HepG2 (cell line): Measurements from ENCODE around the gene ARHGAP10. TPM values are rescaled to one million over a fixed set of nuclear protein-coding genes. Genes with fewer than 3 reads are reported as not detected.

ENCODE experiments used
- ATAC-seq: fragments of 200-7000 bp; cut with Tn5 transposase; 3 replicates; pipeline ENCODE4 v1.9.1; 2020; ENCODE audit warnings: mild to moderate bottlenecking, moderate library complexity
- BruUV-seq: library from RNA; stranded (reverse); fragments of 400-500 nt; replicated peaks from 2 replicates; lab custom pipeline; 2021; lab: Mats Ljungman, UMichigan
- CTCF ChIA-PET: fragments of 300-600 bp; formaldehyde crosslinking; extraction: SDS; loops from one replicate; lab custom pipeline; 2021; ENCODE audit warnings: low total read pairs, inconsistent platforms, low intra/inter-chr PET ratio; lab: Yijun Ruan, JAX
- POLR2A ChIA-PET: fragments of 350-600 bp; sonication (Branson Sonifier 250); formaldehyde crosslinking; loops from one replicate; lab custom pipeline; 2020; ENCODE audit warnings: antibody characterized with exemption, inconsistent platforms; lab: Yijun Ruan, JAX
- DNase-seq: peaks from one replicate; pipeline ENCODE4 v3.0.0-alpha.2; 2015; ENCODE audit warnings: low spot score
- FAIRE-seq: peaks from 3 replicates; lab custom pipeline; 2011; peaks lifted over from hg19 to GRCh38; lab: Jason Lieb, UNC
- H2AFZ ChIP-seq: one replicate; pipeline ENCODE4 v1.6.1; 2011; ENCODE audit warnings: low read length, inconsistent platforms
- H3K27ac ChIP-seq: fragments of 300-600 bp; 3 replicates; pipeline ENCODE4 v1.8.0; 2011; ENCODE audit warnings: mixed run types, mild to moderate bottlenecking, mixed read lengths, low read length, inconsistent platforms; ENCODE audit not compliant: insufficient read depth; ENCODE audit errors: extremely low read length
- H3K27me3 ChIP-seq, 2 experiments: fragments of 200-600 bp in 1 of 2; 2 replicates in 1 of 2; 3 replicates in 1 of 2; pipeline versions ENCODE4 v1.6.0 to v1.8.0; 2011; ENCODE audit warnings: low read length in 2 of 2, mild to moderate bottlenecking in 2 of 2, moderate library complexity in 2 of 2, inconsistent platforms in 1 of 2; ENCODE audit not compliant: insufficient read depth in 2 of 2, control insufficient read depth in 1 of 2
- H3K36me3 ChIP-seq, 2 experiments: fragments of 200-600 bp in 1 of 2; replicated peaks in 1 of 2; 2 replicates in 1 of 2; 3 replicates in 1 of 2; pipeline versions ENCODE4 v1.5.1 to v1.8.0; 2011; ENCODE audit warnings: low read length in 2 of 2, inconsistent platforms in 1 of 2; ENCODE audit not compliant: insufficient read depth in 2 of 2, control insufficient read depth in 1 of 2
- H3K4me1 ChIP-seq: 2 replicates; pipeline ENCODE4 v1.5.1; 2012; ENCODE audit warnings: low read length, inconsistent platforms; ENCODE audit not compliant: insufficient read depth
- H3K4me2 ChIP-seq: 2 replicates; pipeline ENCODE4 v1.6.0; 2011; ENCODE audit warnings: low read depth, low read length, inconsistent platforms
- H3K4me3 ChIP-seq, 3 experiments: fragments of 200-600 bp in 1 of 3; sonication (generic), shearing (Covaris generic) in 1 of 3; replicated peaks in 1 of 3; 2 replicates each; pipeline ENCODE4 v1.5.1; 2011 to 2016; ENCODE audit warnings: low read length in 3 of 3, inconsistent platforms in 2 of 3, low read depth in 2 of 3, mild to moderate bottlenecking in 2 of 3, control low read depth in 1 of 3, mixed read lengths in 1 of 3; ENCODE audit not compliant: insufficient read depth in 1 of 3
- H3K79me2 ChIP-seq: one replicate; pipeline ENCODE4 v1.6.1; 2011; ENCODE audit warnings: low read length, inconsistent platforms; ENCODE audit not compliant: insufficient read depth
- H3K9ac ChIP-seq: 2 replicates; pipeline ENCODE4 v1.6.0; 2011; ENCODE audit warnings: mild to moderate bottlenecking, low read depth, low read length, inconsistent platforms; ENCODE audit not compliant: insufficient read depth
- H3K9me3 ChIP-seq: 2 replicates; pipeline ENCODE4 v1.5.1; 2012; ENCODE audit warnings: mild to moderate bottlenecking, low read length
- H4K20me1 ChIP-seq: 2 replicates; pipeline ENCODE4 v1.6.0; 2011; ENCODE audit warnings: inconsistent platforms, mild to moderate bottlenecking, low read length, moderate library complexity; ENCODE audit not compliant: insufficient read depth
- BCL6 ChIP-seq: IDR thresholded peaks from 2 replicates; pipeline ENCODE4 v1.6.1; 2016; ENCODE audit warnings: missing genetic modification reagents, missing compliant biosample characterization
- DNMT3B ChIP-seq: conservative IDR thresholded peaks from 2 replicates; pipeline ENCODE4 v1.6.1; 2016; ENCODE audit warnings: missing biosample characterization, control low read depth
- ETV5 ChIP-seq: IDR thresholded peaks from 2 replicates; pipeline ENCODE4 v1.6.1; 2018; ENCODE audit warnings: missing biosample characterization, missing genetic modification reagents, inconsistent platforms, borderline replicate concordance
- NAIF1 ChIP-seq: sonication (generic); formaldehyde crosslinking; IDR thresholded peaks from 2 replicates; pipeline ENCODE4 v1.5.0; 2020; ENCODE audit warnings: mild to moderate bottlenecking, missing genetic modification reagents, borderline replicate concordance
- RARA ChIP-seq: IDR thresholded peaks from 2 replicates; pipeline ENCODE4 v1.6.1; 2016; ENCODE audit warnings: missing genetic modification reagents, missing compliant biosample characterization
- RFX1 ChIP-seq: fragments of 450-650 bp; IDR thresholded peaks from 2 replicates; pipeline ENCODE4 v1.6.1; 2017
- STAT5B ChIP-seq: sonication (generic); formaldehyde crosslinking; IDR thresholded peaks from 2 replicates; pipeline ENCODE4 v1.4.0; 2020; ENCODE audit warnings: missing genetic modification reagents
- WIZ ChIP-seq: sonication (generic); formaldehyde crosslinking; IDR thresholded peaks from 2 replicates; pipeline ENCODE4 v1.5.1; 2020; ENCODE audit warnings: mild to moderate bottlenecking, missing genetic modification reagents
- YY1 ChIP-seq: IDR thresholded peaks from 2 replicates; pipeline ENCODE4 v1.6.1; 2011; ENCODE audit warnings: low read length, low read depth, moderate library complexity, mild to moderate bottlenecking; ENCODE audit not compliant: insufficient read depth, insufficient replicate concordance
- ZBTB38 ChIP-seq: sonication (generic); formaldehyde crosslinking; IDR thresholded peaks from 2 replicates; pipeline ENCODE4 v1.5.1; 2020; ENCODE audit warnings: mild to moderate bottlenecking, missing genetic modification reagents
- ZBTB7A ChIP-seq: sonication (generic); formaldehyde crosslinking; IDR thresholded peaks from 2 replicates; pipeline ENCODE4 v1.8.0; 2022; ENCODE audit warnings: mild to moderate bottlenecking, missing genetic modification reagents
- ZIK1 ChIP-seq: sonication (generic); formaldehyde crosslinking; IDR thresholded peaks from 2 replicates; pipeline ENCODE4 v1.5.0; 2020; ENCODE audit warnings: mild to moderate bottlenecking, low read depth, missing genetic modification reagents, borderline replicate concordance
- ZNF652 ChIP-seq: IDR thresholded peaks from 2 replicates; pipeline ENCODE4 v1.6.1; 2016; ENCODE audit warnings: low read depth, borderline replicate concordance
- ZNF878 ChIP-seq: sonication (generic); formaldehyde crosslinking; IDR thresholded peaks from 2 replicates; pipeline ENCODE4 v1.8.1; 2023; ENCODE audit warnings: mild to moderate bottlenecking, missing genetic modification reagents, moderate library complexity
- ZSCAN22 ChIP-seq: sonication (generic); formaldehyde crosslinking; IDR thresholded peaks from 2 replicates; pipeline ENCODE4 v1.4.0; 2020; ENCODE audit warnings: mild to moderate bottlenecking, missing genetic modification reagents
- WGBS: methylation state at CpG from one replicate; pipeline ENCODE4 v1.1.6; 2017; ENCODE audit warnings: low lambda C conversion rate; 5-methylcytosine and 5-hydroxymethylcytosine counted together
- in situ Hi-C: cut with HindIII; loops from 2 replicates; pipeline ENCODE4 v1.10.0; 2017; ENCODE audit warnings: low pct_unique_long_range_greater_than_20kb; ENCODE audit not compliant: extremely low pct_ligation_motif_present
- intact Hi-C: fragments of 100-400 bp; cut with micrococcal nuclease; formaldehyde crosslinking; loops from one replicate; pipeline ENCODE4 v1.10.0; 2022; ENCODE audit not compliant: unreplicated experiment
- polyA plus RNA-seq, 8 experiments: library from polyadenylated mRNA; depleted of rRNA in 3 of 8; stranded (reverse) in 7 of 8; unstranded in 1 of 8; fragments of >200 nt; fragmentation: Illumina TruSeq in 4 of 8; extraction: Trizol in 4 of 8; gene quantifications; 2 replicates each; pipeline versions ENCODE4 v1.2.1 to v1.2.3, GENCODE V29; 2011 to 2016; ENCODE audit warnings: low read depth in 4 of 8, missing spikeins in 1 of 8, mixed read lengths in 1 of 8; ENCODE audit not compliant: insufficient read depth in 1 of 8
- total RNA-seq, 5 experiments: library from RNA; depleted of rRNA; stranded (reverse); fragments of >200 nt; fragmentation: Illumina TruSeq; extraction: Trizol; gene quantifications; 2 replicates each; pipeline ENCODE4 v1.2.3, GENCODE V29; 2016; ENCODE audit warnings: low read depth in 1 of 5
- TF ChIP-seq, protein P1 (sequence below): IDR thresholded peaks from 2 replicates; pipeline ENCODE4 v1.6.1; 2016; ENCODE audit warnings: low read depth, missing genetic modification reagents, missing compliant biosample characterization
- TF ChIP-seq, protein P2 (sequence below): sonication (generic); formaldehyde crosslinking; IDR thresholded peaks from 2 replicates; pipeline ENCODE4 v1.5.1; 2020; ENCODE audit warnings: mild to moderate bottlenecking, missing genetic modification reagents, borderline replicate concordance

Gene ARHGAP10
- total and polyA plus RNA-seq, 2 of the 13 experiments (the other 11 are each of a cell fraction or from before 2014, with no cell fraction given), result 0.45 to 1.6 TPM

DNA sequence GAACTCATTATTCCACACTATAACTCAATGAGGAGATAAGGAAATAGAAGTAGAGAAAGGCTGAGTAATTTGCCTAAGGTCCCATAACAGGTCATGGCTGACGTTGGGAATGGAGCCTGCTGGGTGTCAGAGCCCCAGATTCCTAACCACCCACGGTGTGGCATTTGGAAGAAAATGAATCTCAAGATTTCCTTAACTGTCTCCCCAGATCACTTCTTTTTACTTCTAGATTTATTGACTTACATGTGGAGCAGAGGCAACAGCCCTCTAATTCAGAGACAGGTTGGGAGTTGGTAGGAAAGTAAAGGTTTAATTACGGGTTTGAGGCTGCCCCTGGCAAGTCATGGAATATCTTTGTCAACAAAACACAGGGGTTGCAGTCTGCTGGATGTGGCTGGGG, 134.0 kb downstream of the ARHGAP10 start:
- in situ Hi-C loops, result loop anchor here (10.0 to 25.0 kb wide), 2 partner anchors 161 to 704 kb away; no protein-coding TSS in a partner anchor
- BruUV-seq, result no TSS peak
- ATAC-seq, result no peak

More for the DNA sequence above, 134.0 kb downstream of the ARHGAP10 start:
- no peak for FAIRE-seq
- ChIA-PET CTCF (interaction anchor here (0.7 to 3.6 kb wide), 7 partner anchors 158 to 847 kb away, joined by 3 to 51 read pairs (median 7); partner anchors contain the start of gene PRMT9), POLR2A (no interaction called here)
- H3K9me3 ChIP-seq, result no peaks in the 10 kb centered on the region
- H3K4me2 ChIP-seq, result no peak overlapping the region
- 44% methylated on average over 3 of the region's 3 CpGs for WGBS
- H3K79me2 ChIP-seq, result no peaks in the 10 kb centered on the region
- H3K36me3 ChIP-seq, result no peaks in the 10 kb centered on the region
- no peak overlapping the region for H3K27ac ChIP-seq
- intact Hi-C loops, result loop anchor here (1.0 to 5.0 kb wide), 3 partner anchors 158 to 1396 kb away; partner anchors contain the start of gene PRMT9
- no peak for DNase-seq
- no peak overlapping the region for H3K9ac ChIP-seq
- no peak overlapping the region for H3K4me3 ChIP-seq
- no peak overlapping the region for H2AFZ ChIP-seq
- TF ChIP-seq, protein P1, sequence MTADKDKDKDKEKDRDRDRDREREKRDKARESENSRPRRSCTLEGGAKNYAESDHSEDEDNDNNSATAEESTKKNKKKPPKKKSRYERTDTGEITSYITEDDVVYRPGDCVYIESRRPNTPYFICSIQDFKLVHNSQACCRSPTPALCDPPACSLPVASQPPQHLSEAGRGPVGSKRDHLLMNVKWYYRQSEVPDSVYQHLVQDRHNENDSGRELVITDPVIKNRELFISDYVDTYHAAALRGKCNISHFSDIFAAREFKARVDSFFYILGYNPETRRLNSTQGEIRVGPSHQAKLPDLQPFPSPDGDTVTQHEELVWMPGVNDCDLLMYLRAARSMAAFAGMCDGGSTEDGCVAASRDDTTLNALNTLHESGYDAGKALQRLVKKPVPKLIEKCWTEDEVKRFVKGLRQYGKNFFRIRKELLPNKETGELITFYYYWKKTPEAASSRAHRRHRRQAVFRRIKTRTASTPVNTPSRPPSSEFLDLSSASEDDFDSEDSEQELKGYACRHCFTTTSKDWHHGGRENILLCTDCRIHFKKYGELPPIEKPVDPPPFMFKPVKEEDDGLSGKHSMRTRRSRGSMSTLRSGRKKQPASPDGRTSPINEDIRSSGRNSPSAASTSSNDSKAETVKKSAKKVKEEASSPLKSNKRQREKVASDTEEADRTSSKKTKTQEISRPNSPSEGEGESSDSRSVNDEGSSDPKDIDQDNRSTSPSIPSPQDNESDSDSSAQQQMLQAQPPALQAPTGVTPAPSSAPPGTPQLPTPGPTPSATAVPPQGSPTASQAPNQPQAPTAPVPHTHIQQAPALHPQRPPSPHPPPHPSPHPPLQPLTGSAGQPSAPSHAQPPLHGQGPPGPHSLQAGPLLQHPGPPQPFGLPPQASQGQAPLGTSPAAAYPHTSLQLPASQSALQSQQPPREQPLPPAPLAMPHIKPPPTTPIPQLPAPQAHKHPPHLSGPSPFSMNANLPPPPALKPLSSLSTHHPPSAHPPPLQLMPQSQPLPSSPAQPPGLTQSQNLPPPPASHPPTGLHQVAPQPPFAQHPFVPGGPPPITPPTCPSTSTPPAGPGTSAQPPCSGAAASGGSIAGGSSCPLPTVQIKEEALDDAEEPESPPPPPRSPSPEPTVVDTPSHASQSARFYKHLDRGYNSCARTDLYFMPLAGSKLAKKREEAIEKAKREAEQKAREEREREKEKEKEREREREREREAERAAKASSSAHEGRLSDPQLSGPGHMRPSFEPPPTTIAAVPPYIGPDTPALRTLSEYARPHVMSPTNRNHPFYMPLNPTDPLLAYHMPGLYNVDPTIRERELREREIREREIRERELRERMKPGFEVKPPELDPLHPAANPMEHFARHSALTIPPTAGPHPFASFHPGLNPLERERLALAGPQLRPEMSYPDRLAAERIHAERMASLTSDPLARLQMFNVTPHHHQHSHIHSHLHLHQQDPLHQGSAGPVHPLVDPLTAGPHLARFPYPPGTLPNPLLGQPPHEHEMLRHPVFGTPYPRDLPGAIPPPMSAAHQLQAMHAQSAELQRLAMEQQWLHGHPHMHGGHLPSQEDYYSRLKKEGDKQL, result no peak
- TF ChIP-seq ETV5 (no peak), ZIK1 (CRISPR knock-in tag) (no peak), ZSCAN22 (CRISPR knock-in tag) (no peak), RARA (no peak), ZBTB7A (CRISPR knock-in tag) (no peak), BCL6 (CRISPR knock-in tag) (no peak), DNMT3B (CRISPR knock-in tag) (no peak), WIZ (CRISPR knock-in tag) (no peak), NAIF1 (no peak), ZBTB38 (no peak), RFX1 (no peak), ZNF878 (CRISPR knock-in tag) (no peak), STAT5B (CRISPR knock-in tag) (no peak), ZNF652 (CRISPR knock-in tag) (no peak), YY1 (no peak)
- TF ChIP-seq, protein P2, sequence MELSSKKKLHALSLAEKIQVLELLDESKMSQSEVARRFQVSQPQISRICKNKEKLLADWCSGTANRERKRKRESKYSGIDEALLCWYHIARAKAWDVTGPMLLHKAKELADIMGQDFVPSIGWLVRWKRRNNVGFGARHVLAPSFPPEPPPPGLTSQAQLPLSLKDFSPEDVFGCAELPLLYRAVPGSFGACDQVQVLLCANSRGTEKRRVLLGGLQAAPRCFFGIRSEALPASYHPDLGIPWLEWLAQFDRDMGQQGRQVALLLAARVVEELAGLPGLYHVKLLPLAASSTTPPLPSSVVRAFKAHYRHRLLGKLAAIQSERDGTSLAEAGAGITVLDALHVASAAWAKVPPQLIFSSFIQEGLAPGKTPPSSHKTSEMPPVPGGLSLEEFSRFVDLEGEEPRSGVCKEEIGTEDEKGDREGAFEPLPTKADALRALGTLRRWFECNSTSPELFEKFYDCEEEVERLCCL (CRISPR knock-in tag), result no peak
- H4K20me1 ChIP-seq, result no peaks in the 10 kb centered on the region
- no peaks in the 10 kb centered on the region for H3K27me3 ChIP-seq
- no peaks in the 10 kb centered on the region for H3K4me1 ChIP-seq
